Measurements from ENCODE around the gene BIRC3.
"Not testable (repeated sequence)": the region's sequence is repeated elsewhere in the genome, so short reads cannot be mapped to it uniquely, and the experiment has no call there.

The BIRC3 gene

GRCh38 chr11:102357116-102357515, 39.8 kb downstream of the BIRC3 start:
- DNase-seq (ENCODE audit: insufficient read length, low spot score): no peak
- no peak for FAIRE-seq
- TF ChIP-seq PAX5 (IDR thresholded peaks at IDR 0.05; ENCODE audit: insufficient read depth, low read length, severe bottlenecking) (no peak), TAF1 (IDR thresholded peaks at IDR 0.05; ENCODE audit: low read depth, low read length) (no peak), POLR2A (IDR thresholded peaks at IDR 0.05; ENCODE audit: low read depth, low read length) (no peak), POLR2AphosphoS5 (IDR thresholded peaks at IDR 0.05; ENCODE audit: low read depth, low read length) (no peak), SPI1 (IDR thresholded peaks at IDR 0.05; ENCODE audit: low read depth, low read length) (no peak), POU2F2 (IDR thresholded peaks at IDR 0.05; ENCODE audit: low read depth, low read length) (no peak)

DNA sequence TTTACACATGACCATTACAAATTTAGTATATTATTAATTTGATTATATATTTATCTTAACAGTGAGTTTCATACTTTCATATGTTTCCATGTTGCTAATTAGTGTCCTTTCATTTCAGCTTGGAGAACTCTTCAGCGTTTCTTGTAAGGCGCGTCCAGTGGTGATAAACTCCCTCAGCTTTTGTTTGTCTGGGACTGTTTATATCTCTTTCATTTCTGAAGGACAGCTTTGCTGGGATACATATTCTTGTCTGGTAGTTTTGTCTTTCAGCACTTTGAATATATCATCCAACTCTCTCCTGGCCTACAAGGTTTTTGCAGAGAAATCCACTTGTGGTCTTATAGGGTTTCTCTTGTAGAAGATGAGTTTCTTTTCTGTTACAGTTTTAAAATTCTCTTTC, 42.1 kb downstream of the BIRC3 start:
- FAIRE-seq: no peak
- DNase-seq (ENCODE audit: insufficient read length, low spot score): no peak
- no peak for TF ChIP-seq POLR2AphosphoS5 (IDR thresholded peaks at IDR 0.05; ENCODE audit: low read depth, low read length)
- TF ChIP-seq PAX5 (IDR thresholded peaks at IDR 0.05; ENCODE audit: insufficient read depth, low read length, severe bottlenecking): no peak
- no peak for TF ChIP-seq TAF1 (IDR thresholded peaks at IDR 0.05; ENCODE audit: low read depth, low read length)
- TF ChIP-seq POLR2A (IDR thresholded peaks at IDR 0.05; ENCODE audit: low read depth, low read length): no peak

DNA sequence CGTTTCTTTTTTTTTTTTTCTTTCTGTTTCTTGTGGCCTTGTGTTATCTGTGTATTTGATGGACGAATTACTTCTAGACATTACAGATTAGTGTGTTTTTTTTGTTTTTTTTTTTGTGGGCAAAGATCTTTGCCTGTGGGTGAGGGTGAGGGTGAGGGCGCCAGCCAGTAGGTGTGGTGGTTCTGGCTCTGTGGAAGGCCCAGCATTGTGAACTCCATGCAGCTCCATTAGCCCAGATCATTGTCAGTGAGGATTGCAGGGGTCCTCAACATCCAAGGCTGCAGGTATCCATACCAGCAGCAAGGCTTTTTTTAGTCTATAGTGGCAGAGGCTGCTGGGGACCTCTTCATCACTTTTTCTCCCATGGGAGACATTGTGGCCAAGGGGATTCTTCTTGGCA, 43.4 kb downstream of the BIRC3 start:
- no peak for TF ChIP-seq POU2F2 (IDR thresholded peaks at IDR 0.05; ENCODE audit: low read depth, low read length)
- TF ChIP-seq TAF1 (IDR thresholded peaks at IDR 0.05; ENCODE audit: low read depth, low read length): no peak
- no peak for TF ChIP-seq PAX5 (IDR thresholded peaks at IDR 0.05; ENCODE audit: insufficient read depth, low read length, severe bottlenecking)
- no peak for TF ChIP-seq POLR2A (IDR thresholded peaks at IDR 0.05; ENCODE audit: low read depth, low read length)
- no peak for TF ChIP-seq SPI1 (IDR thresholded peaks at IDR 0.05; ENCODE audit: low read depth, low read length)
- TF ChIP-seq POLR2AphosphoS5 (IDR thresholded peaks at IDR 0.05; ENCODE audit: low read depth, low read length): no peak
- FAIRE-seq: no peak
- DNase-seq (ENCODE audit: insufficient read length, low spot score): no peak

- no peak for TF ChIP-seq POU2F2 (IDR thresholded peaks at IDR 0.05; ENCODE audit: low read depth, low read length)
- no peak for TF ChIP-seq SPI1 (IDR thresholded peaks at IDR 0.05; ENCODE audit: low read depth, low read length)
- no peak for TF ChIP-seq TAF1 (IDR thresholded peaks at IDR 0.05; ENCODE audit: low read depth, low read length)
- TF ChIP-seq POLR2A (IDR thresholded peaks at IDR 0.05; ENCODE audit: low read depth, low read length): no peak
- no peak for TF ChIP-seq PAX5 (IDR thresholded peaks at IDR 0.05; ENCODE audit: insufficient read depth, low read length, severe bottlenecking)
- TF ChIP-seq POLR2AphosphoS5 (IDR thresholded peaks at IDR 0.05; ENCODE audit: low read depth, low read length): no peak
- no peak for DNase-seq (ENCODE audit: insufficient read length, low spot score)
- peak; percentile 38 for FAIRE-seq
Measured at GRCh38 chr11:102361086-102362031, 44.1 kb downstream of the BIRC3 start.

DNA sequence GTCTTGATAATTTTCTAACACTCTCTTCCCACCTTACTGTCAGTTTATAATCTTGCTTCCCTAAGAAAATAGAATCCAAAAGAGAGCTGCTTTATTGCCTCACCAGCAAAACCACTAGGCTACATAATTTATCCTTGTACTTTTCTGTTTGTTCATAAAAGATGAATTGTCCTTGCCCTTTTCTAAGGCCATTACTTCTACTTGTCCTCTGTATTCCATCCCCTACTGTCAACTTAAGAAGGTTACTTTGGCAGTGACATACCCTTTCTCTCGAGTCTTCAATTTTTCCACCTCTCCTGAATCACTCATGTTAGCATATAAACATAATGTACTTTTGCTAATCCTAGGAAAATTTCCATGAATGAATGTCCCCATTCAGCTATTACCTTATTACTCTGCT, 47.7 kb downstream of the BIRC3 start:
- no peak for DNase-seq (ENCODE audit: insufficient read length, low spot score)
- FAIRE-seq: no peak
- TF ChIP-seq PAX5 (IDR thresholded peaks at IDR 0.05; ENCODE audit: insufficient read depth, low read length, severe bottlenecking) (no peak), POLR2A (IDR thresholded peaks at IDR 0.05; ENCODE audit: low read depth, low read length) (no peak), POU2F2 (IDR thresholded peaks at IDR 0.05; ENCODE audit: low read depth, low read length) (no peak)

DNA sequence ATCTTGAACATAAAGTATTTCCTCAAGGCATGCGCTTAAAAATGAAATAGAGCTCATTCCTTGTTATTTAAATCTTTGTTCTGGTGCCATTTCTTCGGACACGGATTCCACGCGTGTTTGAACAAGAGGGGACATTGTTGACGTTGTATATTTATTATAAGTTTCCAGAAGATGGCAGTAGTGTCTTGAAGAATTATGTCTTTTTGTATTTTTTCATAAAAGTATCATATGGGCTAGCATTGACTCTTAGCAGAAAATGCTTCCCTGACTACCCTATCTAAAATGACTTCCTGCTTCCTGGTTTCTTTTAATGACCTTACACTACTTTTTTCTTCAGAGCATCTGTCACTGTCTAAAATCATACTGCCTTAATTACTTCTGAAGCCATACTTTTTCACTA, 50.1 kb downstream of the BIRC3 start:
- no peak for FAIRE-seq
- no peak for DNase-seq (ENCODE audit: insufficient read length, low spot score)
- TF ChIP-seq POLR2AphosphoS5 (IDR thresholded peaks at IDR 0.05; ENCODE audit: low read depth, low read length) (no peak), SPI1 (IDR thresholded peaks at IDR 0.05; ENCODE audit: low read depth, low read length) (no peak), TAF1 (IDR thresholded peaks at IDR 0.05; ENCODE audit: low read depth, low read length) (no peak), PAX5 (IDR thresholded peaks at IDR 0.05; ENCODE audit: insufficient read depth, low read length, severe bottlenecking) (no peak), POU2F2 (IDR thresholded peaks at IDR 0.05; ENCODE audit: low read depth, low read length) (no peak), POLR2A (IDR thresholded peaks at IDR 0.05; ENCODE audit: low read depth, low read length) (no peak)

DNA sequence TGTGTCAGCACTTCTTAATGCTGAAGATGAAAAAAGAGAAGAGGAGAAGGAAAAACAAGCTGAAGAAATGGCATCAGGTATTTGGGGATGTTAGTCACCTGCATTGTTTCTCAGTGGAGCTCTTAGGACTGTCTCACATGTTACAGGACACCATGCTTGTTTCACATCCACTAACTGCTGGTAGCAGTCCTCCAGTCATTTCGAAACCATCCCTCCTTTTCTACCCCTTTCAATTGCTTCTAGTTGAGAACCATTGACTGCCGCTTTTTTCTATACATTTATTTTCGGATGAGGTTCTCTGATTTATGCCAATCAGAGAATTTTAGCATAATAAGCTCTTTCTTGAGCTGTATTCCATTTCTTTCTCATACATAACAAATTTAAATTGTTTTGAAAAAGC, 51.2 kb downstream of the BIRC3 start:
- FAIRE-seq (peak; percentile 89), DNase-seq (ENCODE audit: insufficient read length, low spot score) (peak; percentile 51)
- TF ChIP-seq TAF1 (IDR thresholded peaks at IDR 0.05; ENCODE audit: low read depth, low read length): no peak
- no peak for TF ChIP-seq POLR2AphosphoS5 (IDR thresholded peaks at IDR 0.05; ENCODE audit: low read depth, low read length)
- TF ChIP-seq SPI1 (IDR thresholded peaks at IDR 0.05; ENCODE audit: low read depth, low read length): peak; percentile 55

- not testable (repeated sequence) for DNase-seq (ENCODE audit: insufficient read length, low spot score); FAIRE-seq
Measured at GRCh38 chr11:102374633-102375424, 57.5 kb downstream of the BIRC3 start.

- FAIRE-seq (no peak), DNase-seq (ENCODE audit: insufficient read length, low spot score) (no peak)
- TF ChIP-seq POU2F2 (IDR thresholded peaks at IDR 0.05; ENCODE audit: low read depth, low read length) (no peak), POLR2AphosphoS5 (IDR thresholded peaks at IDR 0.05; ENCODE audit: low read depth, low read length) (no peak), POLR2A (IDR thresholded peaks at IDR 0.05; ENCODE audit: low read depth, low read length) (no peak), SPI1 (IDR thresholded peaks at IDR 0.05; ENCODE audit: low read depth, low read length) (no peak), PAX5 (IDR thresholded peaks at IDR 0.05; ENCODE audit: insufficient read depth, low read length, severe bottlenecking) (no peak), TAF1 (IDR thresholded peaks at IDR 0.05; ENCODE audit: low read depth, low read length) (no peak)
Measured at GRCh38 chr11:102375720-102376399, 58.6 kb downstream of the BIRC3 start.
